ENCODE data around the gene WNK3. TPM values are rescaled to one million over a fixed set of nuclear protein-coding genes. Genes with fewer than 3 reads are reported as not detected.
"Not testable (repeated sequence)": the region's sequence is repeated elsewhere in the genome, so short reads cannot be mapped to it uniquely, and the experiment has no call there.

The WNK3 gene
- total and polyA plus RNA-seq, 2 donors (not counting 3 experiments of a cell fraction or from before 2014, with no cell fraction given): 0.30 to 2.7 TPM

- Histone ChIP-seq H3K9ac (replicated peaks; ENCODE audit: extremely low read depth, insufficient read depth, low read length) (no peak overlapping the region), H3K4me1 (ENCODE audit: control insufficient read depth, extremely low read depth, insufficient read depth, low read length) (peaks cover 10% of the 10 kb centered on the region), H3K36me3 (ENCODE audit: control insufficient read depth in 2 of 2, extremely low read depth in 1 of 2, insufficient read depth in 2 of 2, low read length in 2 of 2) (no peaks in the 10 kb centered on the region), H4K20me1 (replicated peaks; ENCODE audit: control insufficient read depth, extremely low read depth, insufficient read depth, low read length) (no peaks in the 10 kb centered on the region), H3K9me3 (replicated peaks; ENCODE audit: control insufficient read depth, insufficient read depth, low read length) (no peaks in the 10 kb centered on the region), H3K79me2 (ENCODE audit: control insufficient read depth, insufficient read depth, low read length) (no peaks in the 10 kb centered on the region), H3K27me3 (ENCODE audit: control insufficient read depth in 2 of 2, insufficient read depth in 2 of 2, low read length in 2 of 2) (no peaks in the 10 kb centered on the region), H3K9me1 (replicated peaks; ENCODE audit: control insufficient read depth, extremely low read depth, insufficient read depth, low read length) (no peaks in the 10 kb centered on the region), H2AFZ (ENCODE audit: low read depth, low read length) (peak overlapping the region; percentile 64), H3K27ac (ENCODE audit: insufficient read depth, low read depth, low read length) (peak overlapping the region; percentile 53), H3K4me2 (ENCODE audit: insufficient read depth, low read length) (peak overlapping the region; percentile 58), H3K4me3 (replicated peaks in 1 of 3; ENCODE audit: insufficient read depth in 1 of 3, low read depth in 1 of 3, low read length in 3 of 3) (no peak overlapping the region)
- DNase-seq (ENCODE audit: low read depth, low spot score) (peak; percentile 59), FAIRE-seq (peak; percentile 94)
- intact Hi-C loops (cut with micrococcal nuclease) (no loop called here), dilution Hi-C loops (cut with MboI; ENCODE audit: extremely low pct_ligation_motif_present, low sequenced_read_pairs) (no loop called here)
- CTCF ChIA-PET: interaction anchor here (1.8 kb wide), 1 partner anchor 37 kb away, joined by 4 read pairs; no protein-coding TSS in a partner anchor
- TF ChIP-seq MYC (IDR thresholded peaks at IDR 0.05; ENCODE audit: low read depth, low read length) (no peak), FOS (IDR thresholded peaks at IDR 0.05; ENCODE audit: borderline replicate concordance, insufficient read depth, low read length) (peak; percentile 58)
- no TSS peak for BruUV-seq (replicated peaks)
- POLR2A ChIA-PET: no interaction called here
These were observed 28.5 kb upstream of the WNK3 start for GRCh38 chrX:54386314-54386713.

- BruUV-seq (replicated peaks); intact Hi-C loops (cut with micrococcal nuclease); H2AFZ ChIP-seq (ENCODE audit: low read depth, low read length); H3K36me3 ChIP-seq (ENCODE audit: control insufficient read depth in 2 of 2, extremely low read depth in 1 of 2, insufficient read depth in 2 of 2, low read length in 2 of 2); H3K79me2 ChIP-seq (ENCODE audit: control insufficient read depth, insufficient read depth, low read length); H3K9me1 ChIP-seq (replicated peaks; ENCODE audit: control insufficient read depth, extremely low read depth, insufficient read depth, low read length); H4K20me1 ChIP-seq (replicated peaks; ENCODE audit: control insufficient read depth, extremely low read depth, insufficient read depth, low read length); dilution Hi-C loops (cut with MboI; ENCODE audit: extremely low pct_ligation_motif_present, low sequenced_read_pairs); H3K4me2 ChIP-seq (ENCODE audit: insufficient read depth, low read length); POLR2A ChIA-PET; CTCF ChIA-PET; H3K27me3 ChIP-seq (ENCODE audit: control insufficient read depth in 2 of 2, insufficient read depth in 2 of 2, low read length in 2 of 2); H3K27ac ChIP-seq (ENCODE audit: insufficient read depth, low read depth, low read length); H3K4me3 ChIP-seq (replicated peaks in 1 of 3; ENCODE audit: insufficient read depth in 1 of 3, low read depth in 1 of 3, low read length in 3 of 3); H3K9me3 ChIP-seq (replicated peaks; ENCODE audit: control insufficient read depth, insufficient read depth, low read length); H3K9ac ChIP-seq (replicated peaks; ENCODE audit: extremely low read depth, insufficient read depth, low read length); DNase-seq (ENCODE audit: low read depth, low spot score); FAIRE-seq: not testable (repeated sequence)
- H3K4me1 ChIP-seq (ENCODE audit: control insufficient read depth, extremely low read depth, insufficient read depth, low read length): peaks cover 10% of the 10 kb centered on the region
These were observed 26.8 kb upstream of the WNK3 start for GRCh38 chrX:54384661-54385060.
